ENCODE measurements around the gene SETD2.
A peak's percentile ranks its signal among the peaks of the same experiment; 100 is the strongest.
"Not testable (repeated sequence)": the region's sequence is repeated elsewhere in the genome, so short reads cannot be mapped to it uniquely, and the experiment has no call there.

SETD2 gene

GRCh38 chr3:47028146-47028545 is 135.8 kb downstream of the SETD2 start:
- TF ChIP-seq CTCF (conservative IDR thresholded peaks at IDR 0.05): no peak
- H3K27ac ChIP-seq: no peak overlapping the region

GRCh38 chr3:47026432-47026831 is 137.5 kb downstream of the SETD2 start:
- not testable (repeated sequence) for H3K27ac ChIP-seq

GRCh38 chr3:47024932-47025331 is 139.0 kb downstream of the SETD2 start:
- no peak for TF ChIP-seq CTCF (conservative IDR thresholded peaks at IDR 0.05)
- 0 out of 2 replicates have a peak overlapping the region, but pooled peaks have one; percentile 73 for H3K27ac ChIP-seq

DNA sequence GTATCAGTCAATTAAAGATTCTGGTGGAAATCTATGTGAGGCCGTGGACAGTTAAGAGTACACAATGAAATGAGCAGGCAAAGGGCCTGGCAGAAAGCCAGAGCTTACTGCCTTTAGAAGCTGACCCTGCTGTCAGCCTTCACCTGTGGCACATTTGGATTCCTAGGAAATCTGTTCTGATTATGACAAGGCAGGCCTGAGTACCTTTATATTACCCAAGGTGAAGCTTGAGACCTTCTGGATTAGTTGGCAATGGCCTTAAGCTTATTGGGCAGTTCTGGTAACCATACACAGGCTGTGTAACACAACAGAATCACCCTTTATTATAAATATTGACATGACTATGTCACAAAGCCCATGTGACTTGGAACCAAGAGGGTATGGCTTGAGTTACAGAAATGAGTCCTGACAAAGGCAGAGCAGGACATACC is 141.3 kb downstream of the SETD2 start:
- TF ChIP-seq CTCF (conservative IDR thresholded peaks at IDR 0.05): no peak

DNA sequence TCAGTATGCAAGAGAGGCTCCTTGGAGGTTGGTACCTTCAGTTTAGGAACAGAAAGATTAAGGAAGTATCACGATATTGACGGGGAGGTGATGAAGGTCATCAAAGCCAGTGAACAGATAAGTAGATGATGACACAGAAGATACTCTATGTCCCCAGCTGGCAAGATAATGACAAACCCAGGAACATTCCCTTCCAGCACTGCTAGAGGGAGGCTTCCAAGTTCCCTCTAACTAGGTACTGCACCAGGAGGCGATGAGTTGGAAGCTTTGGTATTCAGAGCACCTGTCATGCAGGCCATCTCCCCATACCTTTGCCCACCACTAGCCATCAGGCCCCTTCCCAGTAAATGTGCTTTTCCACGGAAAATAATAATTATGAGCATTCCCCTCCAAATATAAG is 143.6 kb downstream of the SETD2 start:
- H3K27ac ChIP-seq: no peak overlapping the region
- TF ChIP-seq CTCF (conservative IDR thresholded peaks at IDR 0.05): no peak

More for the DNA sequence above, 141.3 kb downstream of the SETD2 start:
- H3K27ac ChIP-seq: peak overlapping the region; percentile 73

DNA sequence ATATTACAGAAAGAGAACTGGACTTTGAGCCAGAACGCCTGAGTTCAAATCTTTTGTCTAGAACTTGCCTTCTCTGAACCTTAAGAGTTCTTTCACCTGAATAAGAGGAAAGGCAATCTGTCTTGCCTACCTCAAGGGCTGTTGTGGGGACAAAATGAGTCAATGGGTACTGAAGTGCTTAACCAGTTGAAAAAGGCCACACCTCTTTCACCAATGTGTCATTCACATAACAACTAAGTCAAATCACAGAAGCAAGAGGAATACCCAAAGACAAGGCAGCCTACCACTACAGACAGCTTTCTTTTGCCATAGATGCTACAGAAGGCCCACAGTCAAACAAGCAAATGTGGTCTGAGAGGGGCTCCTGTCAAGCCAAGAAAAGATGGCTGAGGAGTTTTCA is 144.7 kb downstream of the SETD2 start:
- H3K27ac ChIP-seq: no peak overlapping the region
- TF ChIP-seq CTCF (conservative IDR thresholded peaks at IDR 0.05): no peak

DNA sequence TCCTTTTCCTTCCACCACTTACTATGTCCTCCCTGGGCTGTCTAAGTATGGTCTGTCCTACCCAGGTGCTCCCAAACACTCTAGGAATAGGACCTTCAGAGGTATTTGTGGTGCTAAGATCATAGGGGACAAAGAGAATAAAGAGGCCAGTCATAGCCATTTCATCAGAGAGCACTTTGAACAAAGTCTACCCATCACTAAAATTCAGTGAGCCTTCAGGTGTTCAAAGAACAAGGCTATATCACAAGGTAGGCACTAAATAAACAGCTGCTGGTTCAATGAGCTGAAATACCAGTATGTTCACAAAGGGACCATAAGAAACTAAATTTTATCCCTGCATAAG is 145.7 kb downstream of the SETD2 start:
- H3K27ac ChIP-seq: no peak overlapping the region
- TF ChIP-seq CTCF (conservative IDR thresholded peaks at IDR 0.05): no peak

- no peak for TF ChIP-seq CTCF (conservative IDR thresholded peaks at IDR 0.05)
- H3K27ac ChIP-seq: no peak overlapping the region
Observed at GRCh38 chr3:47017504-47018268, 146.2 kb downstream of the SETD2 start.
